Right forelimb (tissue), 1 donor: ENCODE results near the gene HOXA3.

Experiments
- DNase-seq: peaks from one replicate; pipeline ENCODE4 v3.0.0-alpha.2; 2018

Gene HOXA3

GRCh38 chr7:27154901-27155815, 2.8 kb upstream of the HOXA3 start:
- DNase-seq = peak; percentile 68

- DNase-seq = peak; percentile 44
Measured at GRCh38 chr7:27154369-27154768, 2.0 kb upstream of the HOXA3 start.

GRCh38 chr7:27153526-27153925, 1.1 kb upstream of the HOXA3 start:
- peak; percentile 42 for DNase-seq

- DNase-seq = no peak
Measured at GRCh38 chr7:27152816-27153442, 546 bp upstream of the HOXA3 start.

- peak; percentile 81 for DNase-seq
Measured at GRCh38 chr7:27151341-27151930, 947 bp downstream of the HOXA3 start.

GRCh38 chr7:27150568-27151340, 1.6 kb downstream of the HOXA3 start:
- peak; percentile 92 for DNase-seq

GRCh38 chr7:27149842-27150567, 2.4 kb downstream of the HOXA3 start:
- no peak for DNase-seq

GRCh38 chr7:27148756-27149641, 3.4 kb downstream of the HOXA3 start:
- peak; percentile 59 for DNase-seq

GRCh38 chr7:27148031-27148755, 4.2 kb downstream of the HOXA3 start:
- DNase-seq = peak; percentile 69

GRCh38 chr7:27147199-27148030, 5.0 kb downstream of the HOXA3 start, which contains the start of gene HOXA6:
TSS of gene HOXA6 (minus strand) at chr7:27147774. CDS start at chr7:27147749, 25 bp downstream.
- peak; percentile 75 for DNase-seq

GRCh38 chr7:27146491-27147198, 5.7 kb downstream of the HOXA3 start:
- DNase-seq = peak; percentile 46

GRCh38 chr7:27145914-27146412, 6.4 kb downstream of the HOXA3 start:
- peak; percentile 52 for DNase-seq

GRCh38 chr7:27145165-27145913, 7.0 kb downstream of the HOXA3 start:
- peak; percentile 72 for DNase-seq

- DNase-seq = peak; percentile 66
Measured at GRCh38 chr7:27144781-27145164, 7.6 kb downstream of the HOXA3 start.

- DNase-seq = no peak
Measured at GRCh38 chr7:27143950-27144780, 8.2 kb downstream of the HOXA3 start.

- DNase-seq = peak; percentile 90
Measured at GRCh38 chr7:27143023-27143949, 9.1 kb downstream of the HOXA3 start, which contains the start of gene HOXA5. TSS of gene HOXA5 (minus strand) at chr7:27143681. CDS start at chr7:27143607, 74 bp downstream.
